ENCODE data around the gene GARIN3. TPM values are rescaled to one million over a fixed set of nuclear protein-coding genes. Genes with fewer than 3 reads are reported as not detected.

Gene GARIN3
- total and polyA plus RNA-seq, 9 donors, result not detected

DNA sequence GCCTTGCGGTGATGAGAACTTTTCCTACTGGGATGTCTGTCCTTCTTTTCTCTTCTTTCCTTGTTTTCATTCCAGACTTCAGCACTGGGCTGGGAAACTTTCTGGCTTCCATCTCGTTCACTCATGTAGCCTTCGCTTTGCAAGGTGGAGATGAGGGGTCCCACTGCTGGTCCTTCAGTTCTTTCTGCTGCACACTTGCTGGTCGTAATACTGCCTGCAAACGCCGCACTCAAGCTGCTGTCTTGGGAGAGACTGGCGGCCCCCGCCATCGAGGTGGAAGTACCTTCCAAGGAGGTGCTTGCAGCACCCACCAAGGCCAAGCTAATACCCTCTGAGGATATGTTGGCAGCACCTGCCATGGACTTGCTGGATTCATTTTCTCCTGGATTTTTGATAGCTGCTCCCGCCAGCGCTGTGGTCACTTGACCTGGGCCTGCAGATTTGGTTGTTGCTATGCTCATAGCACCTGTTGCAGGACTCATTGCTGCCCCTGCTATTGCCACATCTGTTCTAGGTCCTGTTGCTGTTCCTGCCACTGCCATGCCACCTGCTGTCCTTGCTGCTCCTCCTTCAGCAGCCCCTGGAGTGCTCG lies 3.0 kb downstream of the GARIN3 start:
- intact Hi-C loops (cut with DNase I), result no loop called here
- TF ChIP-seq POLR2A (IDR thresholded peaks at IDR 0.05), result no peak
- no peak for TF ChIP-seq EP300 (IDR thresholded peaks at IDR 0.05)
- TF ChIP-seq, protein P1, sequence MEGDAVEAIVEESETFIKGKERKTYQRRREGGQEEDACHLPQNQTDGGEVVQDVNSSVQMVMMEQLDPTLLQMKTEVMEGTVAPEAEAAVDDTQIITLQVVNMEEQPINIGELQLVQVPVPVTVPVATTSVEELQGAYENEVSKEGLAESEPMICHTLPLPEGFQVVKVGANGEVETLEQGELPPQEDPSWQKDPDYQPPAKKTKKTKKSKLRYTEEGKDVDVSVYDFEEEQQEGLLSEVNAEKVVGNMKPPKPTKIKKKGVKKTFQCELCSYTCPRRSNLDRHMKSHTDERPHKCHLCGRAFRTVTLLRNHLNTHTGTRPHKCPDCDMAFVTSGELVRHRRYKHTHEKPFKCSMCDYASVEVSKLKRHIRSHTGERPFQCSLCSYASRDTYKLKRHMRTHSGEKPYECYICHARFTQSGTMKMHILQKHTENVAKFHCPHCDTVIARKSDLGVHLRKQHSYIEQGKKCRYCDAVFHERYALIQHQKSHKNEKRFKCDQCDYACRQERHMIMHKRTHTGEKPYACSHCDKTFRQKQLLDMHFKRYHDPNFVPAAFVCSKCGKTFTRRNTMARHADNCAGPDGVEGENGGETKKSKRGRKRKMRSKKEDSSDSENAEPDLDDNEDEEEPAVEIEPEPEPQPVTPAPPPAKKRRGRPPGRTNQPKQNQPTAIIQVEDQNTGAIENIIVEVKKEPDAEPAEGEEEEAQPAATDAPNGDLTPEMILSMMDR (IDR thresholded peaks at IDR 0.05), result no peak
- no peaks in the 10 kb centered on the region for H3K4me1 ChIP-seq (ENCODE audit: insufficient read depth)
- no peaks in the 10 kb centered on the region for H3K27me3 ChIP-seq
- no peak overlapping the region for H3K27ac ChIP-seq
- H3K9me3 ChIP-seq, result no peaks in the 10 kb centered on the region
- DNase-seq, result no peak
- no peak overlapping the region for H3K4me3 ChIP-seq
- WGBS, 3 donors, result 83 to 89% (median 89%) methylated on average over 12 of the region's 12 CpGs
- no peaks in the 10 kb centered on the region for H3K36me3 ChIP-seq

DNA sequence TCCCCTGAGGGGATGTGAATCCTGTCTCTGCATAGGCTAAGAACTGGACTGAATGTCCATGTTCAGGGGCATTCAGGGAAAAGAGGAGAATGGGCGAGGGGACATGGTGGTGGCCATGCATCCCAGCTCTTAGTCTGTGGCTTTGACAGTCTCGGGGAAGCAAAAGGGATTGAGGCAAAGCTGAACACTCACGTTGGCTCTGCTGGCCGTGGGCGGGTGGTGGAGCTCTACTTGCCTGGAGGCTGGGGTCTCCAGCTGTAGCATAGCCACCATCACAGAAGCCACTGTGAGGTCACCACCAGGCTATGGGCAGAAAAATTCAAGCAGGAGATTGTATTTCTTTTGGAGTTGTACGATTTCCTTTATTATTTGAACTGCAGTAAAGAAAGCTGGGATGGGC lies 4.1 kb downstream of the GARIN3 start:
- TF ChIP-seq EP300 (IDR thresholded peaks at IDR 0.05) (no peak), POLR2A (IDR thresholded peaks at IDR 0.05) (no peak)
- intact Hi-C loops (cut with DNase I), result no loop called here
- Histone ChIP-seq H3K36me3 (no peaks in the 10 kb centered on the region), H3K9me3 (no peaks in the 10 kb centered on the region), H3K4me1 (ENCODE audit: insufficient read depth) (no peaks in the 10 kb centered on the region), H3K27ac (no peak overlapping the region), H3K4me3 (no peak overlapping the region), H3K27me3 (no peaks in the 10 kb centered on the region)
- DNase-seq, result no peak
- WGBS, 3 donors, result 75 to 84% (median 84%) methylated on average over 6 of the region's 6 CpGs

DNA sequence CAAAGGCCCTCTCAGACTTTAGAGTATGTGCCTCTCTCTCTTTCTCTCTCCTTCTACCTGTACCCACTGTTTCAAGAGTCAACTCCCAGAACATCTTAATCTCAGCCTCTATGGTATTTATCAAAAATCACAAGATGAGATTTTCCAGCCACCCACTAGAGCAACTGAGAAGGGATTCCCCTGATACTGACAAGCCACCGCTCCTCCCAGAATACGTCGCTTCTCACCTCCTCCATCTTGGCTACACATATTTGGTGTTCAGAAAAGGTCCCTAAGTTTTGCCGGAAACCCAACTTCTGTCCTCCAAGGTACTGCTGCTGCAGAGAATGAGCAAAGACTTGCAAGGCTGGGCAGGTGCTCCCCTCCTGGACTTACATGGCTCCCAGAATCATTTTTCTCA lies 6.1 kb downstream of the GARIN3 start:
- H3K36me3 ChIP-seq, result no peaks in the 10 kb centered on the region
- H3K4me1 ChIP-seq (ENCODE audit: insufficient read depth), result no peaks in the 10 kb centered on the region
- H3K4me3 ChIP-seq, result no peak overlapping the region
- TF ChIP-seq, protein P1 (IDR thresholded peaks at IDR 0.05), result no peak
- no peak for TF ChIP-seq EP300 (IDR thresholded peaks at IDR 0.05)
- TF ChIP-seq POLR2A (IDR thresholded peaks at IDR 0.05), result no peak
- intact Hi-C loops (cut with DNase I), result no loop called here
- no peaks in the 10 kb centered on the region for H3K9me3 ChIP-seq
- WGBS, 3 donors, result 83 to 89% (median 87%) methylated on average over 4 of the region's 4 CpGs
- H3K27me3 ChIP-seq, result no peaks in the 10 kb centered on the region
- no peak for DNase-seq
- H3K27ac ChIP-seq, result no peak overlapping the region

DNA sequence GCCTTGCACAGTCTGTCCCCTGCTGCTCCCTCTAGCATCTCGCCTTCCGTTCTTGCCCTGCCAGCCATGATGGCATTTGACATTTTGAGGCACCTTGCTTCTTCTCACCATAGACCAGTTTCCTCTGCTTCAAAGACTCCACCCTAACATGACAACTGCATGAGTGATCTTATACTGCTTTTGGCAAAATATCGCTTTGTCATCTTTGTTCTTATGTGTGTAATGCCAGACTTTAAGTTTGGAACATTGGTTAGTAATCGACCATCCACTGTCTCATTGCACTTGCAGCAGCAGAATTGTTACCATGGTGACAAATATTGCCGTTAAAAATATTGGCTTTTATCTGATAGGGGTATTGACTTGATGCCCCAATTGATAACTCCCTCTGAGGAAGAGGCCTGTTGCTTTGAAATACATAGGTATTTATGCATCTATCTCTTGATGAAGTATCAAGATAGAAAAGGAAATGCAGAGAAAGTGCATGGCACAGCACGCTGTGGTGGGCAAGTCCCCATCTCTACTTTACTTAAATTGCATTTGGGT lies 6.8 kb downstream of the GARIN3 start:
- DNase-seq, result no peak
- TF ChIP-seq EP300 (IDR thresholded peaks at IDR 0.05) (no peak), POLR2A (IDR thresholded peaks at IDR 0.05) (no peak)
- TF ChIP-seq, protein P1 (IDR thresholded peaks at IDR 0.05), result no peak
- Histone ChIP-seq H3K27ac (no peak overlapping the region), H3K27me3 (no peaks in the 10 kb centered on the region), H3K4me3 (no peak overlapping the region), H3K9me3 (no peaks in the 10 kb centered on the region), H3K4me1 (ENCODE audit: insufficient read depth) (no peaks in the 10 kb centered on the region), H3K36me3 (no peaks in the 10 kb centered on the region)
- intact Hi-C loops (cut with DNase I), result no loop called here
- WGBS, 3 donors, result 86 to 89% (median 88%) methylated on average over 6 of the region's 6 CpGs

DNA sequence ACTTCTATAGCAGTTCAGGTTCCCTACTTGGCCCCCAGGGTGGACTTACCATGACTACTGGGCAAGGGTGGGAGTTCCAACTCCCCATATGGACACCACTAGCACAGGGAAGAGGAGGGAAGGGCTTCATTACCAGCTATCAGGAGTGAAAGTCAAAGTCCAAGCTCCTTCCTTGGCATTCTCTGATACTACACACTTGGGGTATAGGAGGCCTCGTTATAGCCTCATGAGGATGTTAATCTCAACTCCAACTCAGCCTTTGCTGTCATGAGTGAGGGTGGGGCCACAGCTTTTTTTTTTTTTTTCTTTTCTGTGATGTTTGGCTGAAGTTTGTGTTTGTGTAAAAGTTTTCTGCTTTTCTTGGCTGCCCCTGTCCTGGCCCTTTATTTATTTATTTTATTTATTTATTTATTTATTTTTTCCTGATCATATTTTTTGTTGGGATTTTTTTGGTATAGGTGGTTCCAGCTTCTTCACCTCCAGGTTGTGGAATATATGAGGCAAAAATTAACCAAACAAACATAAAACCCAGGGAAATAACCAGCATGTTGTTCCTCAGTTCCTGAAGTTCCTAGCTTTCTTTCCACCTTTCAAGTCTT lies 8.7 kb downstream of the GARIN3 start:
- H3K27ac ChIP-seq, result no peak overlapping the region
- H3K9me3 ChIP-seq, result no peaks in the 10 kb centered on the region
- no peak overlapping the region for H3K4me3 ChIP-seq
- 32 to 66% (median 54%) methylated on average over 1 of the region's 1 CpG for WGBS, 3 donors
- no peak for DNase-seq
- H3K4me1 ChIP-seq (ENCODE audit: insufficient read depth), result no peaks in the 10 kb centered on the region
- intact Hi-C loops (cut with DNase I), result no loop called here
- H3K36me3 ChIP-seq, result no peaks in the 10 kb centered on the region
- H3K27me3 ChIP-seq, result no peaks in the 10 kb centered on the region
- TF ChIP-seq, protein P1 (IDR thresholded peaks at IDR 0.05), result no peak
- TF ChIP-seq POLR2A (IDR thresholded peaks at IDR 0.05) (no peak), EP300 (IDR thresholded peaks at IDR 0.05) (no peak)

All from ovary (tissue), 9 donors.